T-cell (primary cell): ENCODE measurements around the gene NXT1. TPM values are rescaled to one million over a fixed set of nuclear protein-coding genes. Genes with fewer than 3 reads are reported as not detected.
"Not testable (repeated sequence)": the region's sequence is repeated elsewhere in the genome, so short reads cannot be mapped to it uniquely, and the experiment has no call there.

ENCODE experiments used
- ATAC-seq, 4 experiments: fragments of 200-7000 bp in 3 of 4; fragments of 150-1000 bp in 1 of 4; cut with Tn5 transposase; replicated peaks in 1 of 4; 1 replicate in 3 of 4; 2 replicates in 1 of 4; pipeline ENCODE4 v1.10.0; 2021; ENCODE audit warnings: moderate library complexity in 3 of 4, mild to moderate bottlenecking in 2 of 4, moderate number of reproducible peaks in 1 of 4
- CTCF ChIA-PET, 2 donors: fragments of 300-600 bp; sonication (Branson Sonifier 250); formaldehyde crosslinking; loops; one replicate each; lab custom pipeline; 2022; ENCODE audit warnings: antibody characterized with exemption in 2 of 2; lab: Charles Lee
- POLR2A ChIA-PET, 2 donors: fragments of 300-600 bp; sonication (Branson Sonifier 250); formaldehyde crosslinking; loops; one replicate each; lab custom pipeline; 2022; ENCODE audit warnings: antibody characterized with exemption in 2 of 2; lab: Charles Lee
- DNase-seq, 35 experiments: peaks; one replicate each; pipeline versions ENCODE4 v3.0.0 to v3.0.0-alpha.2; 2013 to 2023
- H3K27ac ChIP-seq: one replicate; pipeline ENCODE4 v1.5.1; 2013; ENCODE audit warnings: low read length
- H3K27me3 ChIP-seq, 2 experiments: replicated peaks in 1 of 2; 1 replicate in 1 of 2; 2 replicates in 1 of 2; pipeline versions ENCODE4 v1.6.1 to v1.7.0; 2013; ENCODE audit warnings: low read length in 1 of 2, mixed read lengths in 1 of 2; ENCODE audit not compliant: control insufficient read depth in 2 of 2, insufficient read depth in 2 of 2; ENCODE audit errors: extremely low read depth in 1 of 2
- H3K36me3 ChIP-seq, 2 donors: 1 replicate in 1 of 2; 2 replicates in 1 of 2; pipeline versions ENCODE4 v1.6.1 to v1.7.0; 2013; ENCODE audit warnings: low read length in 1 of 2; ENCODE audit not compliant: control insufficient read depth in 2 of 2, insufficient read depth in 1 of 2; ENCODE audit errors: extremely low read depth in 1 of 2
- H3K4me1 ChIP-seq, 2 experiments: 1 replicate in 1 of 2; 2 replicates in 1 of 2; pipeline versions ENCODE4 v1.6.1 to v1.7.0; 2013; ENCODE audit warnings: low read length in 2 of 2, mixed read lengths in 1 of 2; ENCODE audit not compliant: insufficient read depth in 2 of 2, control insufficient read depth in 1 of 2; ENCODE audit errors: extremely low read depth in 1 of 2
- H3K4me3 ChIP-seq, 2 donors: 1 replicate in 1 of 2; 2 replicates in 1 of 2; pipeline versions ENCODE4 v1.5.1 to v1.7.0; 2013; ENCODE audit warnings: mild to moderate bottlenecking in 2 of 2, low read length in 1 of 2, moderate library complexity in 1 of 2; ENCODE audit not compliant: control insufficient read depth in 1 of 2; ENCODE audit errors: extremely low read depth in 1 of 2
- H3K9me3 ChIP-seq: 2 replicates; pipeline ENCODE4 v1.7.0; 2013
- H3K27ac Mint-ChIP-seq, 2 donors: one replicate each; pipeline ENCODE4 v1.8.0; 2020 to 2021; ENCODE audit warnings: mild to moderate bottlenecking in 2 of 2, mixed read lengths in 2 of 2
- H3K27me3 Mint-ChIP-seq, 2 donors: one replicate each; pipeline ENCODE4 v1.8.0; 2021 to 2022; ENCODE audit warnings: mixed read lengths in 2 of 2
- H3K36me3 Mint-ChIP-seq: one replicate; pipeline ENCODE4 v1.8.0; 2021; ENCODE audit warnings: mixed read lengths
- H3K4me1 Mint-ChIP-seq, 3 donors: one replicate each; pipeline ENCODE4 v1.8.0; 2020 to 2022; ENCODE audit warnings: mixed read lengths in 3 of 3, mild to moderate bottlenecking in 1 of 3
- H3K4me3 Mint-ChIP-seq, 3 donors: one replicate each; pipeline ENCODE4 v1.8.0; 2020 to 2022; ENCODE audit warnings: mild to moderate bottlenecking in 3 of 3, mixed read lengths in 3 of 3, moderate library complexity in 3 of 3
- H3K9me3 Mint-ChIP-seq, 3 donors: one replicate each; pipeline ENCODE4 v1.8.0; 2020 to 2022; ENCODE audit warnings: mixed read lengths in 3 of 3
- WGBS: methylation state at CpG from one replicate; pipeline ENCODE4 v1.1.5; 2013; ENCODE audit warnings: missing lambda C conversion rate; ENCODE audit not compliant: insufficient coverage; 5-methylcytosine and 5-hydroxymethylcytosine counted together
- total RNA-seq, 35 experiments: library from RNA in 6 of 35; stranded (reverse) in 6 of 35; fragments of 120-200 nt in 1 of 35; gene quantifications; one replicate each; pipeline versions ENCODE4 v1.2.1 to v1.2.4 and lab custom pipeline; 2013 to 2026

The NXT1 gene
- total RNA-seq, 5 donors from 2014 or later (not counting 1 experiment from before 2014, with no cell fraction given): 22.1 to 60.0 (median 24.4) TPM

- no peaks in the 10 kb centered on the region for H3K9me3 ChIP-seq
- H3K27ac Mint-ChIP-seq: no peak overlapping the region
- no peaks in the 10 kb centered on the region for H3K4me1 Mint-ChIP-seq
- no peak overlapping the region for H3K4me3 ChIP-seq
- WGBS: no CpG with 5 or more reads among the region's 1 CpG
- no peaks in the 10 kb centered on the region for H3K36me3 Mint-ChIP-seq
- no peaks in the 10 kb centered on the region for H3K4me1 ChIP-seq
- no peak overlapping the region for H3K27ac ChIP-seq
- no peaks in the 10 kb centered on the region for H3K36me3 ChIP-seq
- ATAC-seq (no peak), DNase-seq (no peak)
- POLR2A ChIA-PET: no interaction called here
- peaks cover 0 to 9% of the 10 kb centered on the region in 2 experiments for H3K27me3 ChIP-seq
- H3K4me3 Mint-ChIP-seq: no peak overlapping the region
- H3K9me3 Mint-ChIP-seq: no peaks in the 10 kb centered on the region
- CTCF ChIA-PET: no interaction called here
- H3K27me3 Mint-ChIP-seq: peaks cover 0 to 4% of the 10 kb centered on the region in 2 donors
Measured at GRCh38 chr20:23343590-23343989, 7.0 kb upstream of the NXT1 start.

GRCh38 chr20:23344336-23344735, 6.3 kb upstream of the NXT1 start:
- Mint-ChIP-seq H3K27me3 (peaks cover 0 to 4% of the 10 kb centered on the region in 2 donors), H3K9me3 (no peaks in the 10 kb centered on the region), H3K27ac (no peak overlapping the region), H3K4me3 (no peak overlapping the region), H3K36me3 (no peaks in the 10 kb centered on the region), H3K4me1 (peaks cover 0 to 6% (median 5%) of the 10 kb centered on the region in 3 donors)
- WGBS: 50% methylated on average over 2 of the region's 5 CpGs
- Histone ChIP-seq H3K4me3 (no peak overlapping the region), H3K4me1 (peaks cover 3 to 6% of the 10 kb centered on the region in 2 experiments), H3K27me3 (peaks cover 0 to 9% of the 10 kb centered on the region in 2 experiments), H3K36me3 (no peaks in the 10 kb centered on the region), H3K27ac (no peak overlapping the region), H3K9me3 (no peaks in the 10 kb centered on the region)
- ATAC-seq (no peak), DNase-seq (no peak)
- ChIA-PET CTCF (no interaction called here), POLR2A (no interaction called here)

GRCh38 chr20:23346002-23346401, 4.6 kb upstream of the NXT1 start:
- H3K27me3 ChIP-seq: peaks cover 0 to 2% of the 10 kb centered on the region in 2 experiments
- POLR2A ChIA-PET: no interaction called here
- no peaks in the 10 kb centered on the region for H3K36me3 Mint-ChIP-seq
- no peak overlapping the region for H3K27ac ChIP-seq
- peaks cover 0 to 4% of the 10 kb centered on the region in 2 donors for H3K27me3 Mint-ChIP-seq
- peaks cover 6 to 11% (median 10%) of the 10 kb centered on the region in 3 donors for H3K4me1 Mint-ChIP-seq
- CTCF ChIA-PET: no interaction called here
- no peaks in the 10 kb centered on the region for H3K9me3 ChIP-seq
- DNase-seq (no peak), ATAC-seq (no peak)
- 80% methylated on average over 3 of the region's 4 CpGs for WGBS
- H3K36me3 ChIP-seq: no peaks in the 10 kb centered on the region
- peaks cover 4 to 10% of the 10 kb centered on the region in 2 experiments for H3K4me1 ChIP-seq
- H3K4me3 ChIP-seq: no peak overlapping the region
- H3K27ac Mint-ChIP-seq: no peak overlapping the region
- no peak overlapping the region for H3K4me3 Mint-ChIP-seq
- H3K9me3 Mint-ChIP-seq: no peaks in the 10 kb centered on the region

- WGBS: 91% methylated on average over 6 of the region's 6 CpGs
Measured at GRCh38 chr20:23347791-23348190, 2.8 kb upstream of the NXT1 start.

GRCh38 chr20:23348510-23348909, 2.1 kb upstream of the NXT1 start:
- Histone ChIP-seq H3K27ac (peak overlapping the region; percentile 97), H3K4me1 (peaks cover 14 to 23% of the 10 kb centered on the region in 2 experiments)
- H3K27me3 Mint-ChIP-seq, H3K36me3 Mint-ChIP-seq, H3K4me3 Mint-ChIP-seq, ATAC-seq, POLR2A ChIA-PET, H3K4me3 ChIP-seq, H3K9me3 ChIP-seq, H3K36me3 ChIP-seq, DNase-seq, H3K27me3 ChIP-seq, H3K9me3 Mint-ChIP-seq: not testable (repeated sequence)
- CTCF ChIA-PET: interaction anchor here in 1 of 2 donors (1.2 to 2.0 kb wide), 2 partner anchors 10 to 13 kb away, joined by 3 to 22 read pairs; no protein-coding TSS in a partner anchor
- Mint-ChIP-seq H3K4me1 (peaks cover 19 to 29% (median 27%) of the 10 kb centered on the region in 3 donors), H3K27ac (peak overlapping the region; percentile 20 to 100)
- WGBS: 97% methylated on average over 5 of the region's 6 CpGs

More at GRCh38 chr20:23347791-23348190, 2.8 kb upstream of the NXT1 start:
- Histone ChIP-seq H3K4me1 (peaks cover 13 to 23% of the 10 kb centered on the region in 2 experiments), H3K27ac (no peak overlapping the region), H3K36me3 (no peaks in the 10 kb centered on the region), H3K9me3 (no peaks in the 10 kb centered on the region), H3K27me3 (no peaks in the 10 kb centered on the region), H3K4me3 (no peak overlapping the region)
- ChIA-PET POLR2A (no interaction called here), CTCF (no interaction called here)
- Mint-ChIP-seq H3K27ac (peak overlapping the region in 1 of 2 donors; percentile 20), H3K9me3 (no peaks in the 10 kb centered on the region), H3K36me3 (no peaks in the 10 kb centered on the region), H3K4me1 (peaks cover 15 to 26% (median 25%) of the 10 kb centered on the region in 3 donors), H3K27me3 (no peaks in the 10 kb centered on the region), H3K4me3 (no peak overlapping the region)
- ATAC-seq (no peak), DNase-seq (no peak)

- DNase-seq: peak in 28 of 35 experiments; percentile 56 to 84 (median 69)
- peak overlapping the region; percentile 97 to 99 (median 98) for H3K4me3 Mint-ChIP-seq
- ChIA-PET CTCF (interaction anchor here (0.5 to 2.4 kb wide), 26 partner anchors 8 to 1710 kb away, joined by 3 to 51 read pairs (median 4); partner anchors contain the start of genes NAPB (in 2 of the 2) and ACSS1 (in 1 of the 2)), POLR2A (interaction anchor here (0.6 to 1.8 kb wide), 12 partner anchors 9 to 1706 kb away, joined by 3 to 36 read pairs (median 5); partner anchors contain the start of genes GZF1 (in 1 of the 2) and NAPB (in 1 of the 2))
- H3K9me3 ChIP-seq: no peaks in the 10 kb centered on the region
- H3K36me3 Mint-ChIP-seq: no peaks in the 10 kb centered on the region
- 15% methylated on average over 13 of the region's 23 CpGs for WGBS
- H3K27me3 ChIP-seq: no peaks in the 10 kb centered on the region
- H3K4me1 ChIP-seq: peaks cover 14 to 23% of the 10 kb centered on the region in 2 experiments
- H3K9me3 Mint-ChIP-seq: no peaks in the 10 kb centered on the region
- peak overlapping the region; percentile 99 to 100 for H3K27ac Mint-ChIP-seq
- peaks cover 0 to 4% of the 10 kb centered on the region in 2 donors for H3K36me3 ChIP-seq
- H3K27me3 Mint-ChIP-seq: no peaks in the 10 kb centered on the region
- peak overlapping the region; percentile 70 to 89 for H3K4me3 ChIP-seq
- H3K27ac ChIP-seq: peak overlapping the region; percentile 97
- ATAC-seq: peak; percentile 59 to 63 (median 62)
- peaks cover 19 to 29% (median 27%) of the 10 kb centered on the region in 3 donors for H3K4me1 Mint-ChIP-seq
Measured at GRCh38 chr20:23349338-23350195, 1.0 kb upstream of the NXT1 start.
